Central memory CD4-positive, alpha-beta T cell (primary cell): Measurements from ENCODE around the gene ONECUT1.
"Not testable (repeated sequence)": the region's sequence is repeated elsewhere in the genome, so short reads cannot be mapped to it uniquely, and the experiment has no call there.

ENCODE experiments used
- DNase-seq: peaks from one replicate; pipeline ENCODE4 v3.0.0; 2022
- total RNA-seq, 3 experiments: gene quantifications; one replicate each; lab custom pipeline; 2026; lab: John Stamatoyannopoulos, UW

The ONECUT1 gene
- total RNA-seq = 0 reads per million in 3 experiments

DNA sequence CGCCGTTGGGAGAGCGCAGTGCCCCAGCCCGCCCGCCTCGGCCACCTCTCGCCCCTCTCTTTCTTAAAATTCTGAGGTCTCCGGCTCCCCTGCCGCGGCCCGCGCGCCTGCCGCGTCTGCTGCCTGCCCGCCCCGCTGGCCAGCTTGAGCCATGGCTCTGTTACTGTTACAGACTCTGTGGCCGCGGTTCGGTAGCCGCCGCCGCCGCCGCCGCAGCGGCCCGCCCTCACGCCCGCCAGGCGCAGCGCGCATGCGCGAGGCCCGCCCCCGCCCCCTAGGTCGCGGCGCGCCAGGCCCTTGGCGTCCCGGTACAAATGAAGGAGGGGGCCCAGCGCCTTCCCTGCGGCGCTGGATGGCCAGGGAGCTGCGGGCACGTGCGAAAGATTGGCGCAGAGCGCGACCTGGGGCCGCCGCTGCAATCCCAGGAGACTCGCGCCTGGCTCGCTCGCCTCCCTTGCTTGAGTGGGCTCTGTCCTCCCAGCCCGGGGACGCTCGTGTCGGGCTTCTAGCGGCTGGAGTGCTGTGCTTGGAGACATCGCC, at the start of gene ONECUT1:
ONECUT1 (minus strand) TSS at position 168 of the 540 bp plus-strand sequence. CDS start 452 bp downstream, outside the sequence.
- DNase-seq = no peak

DNA sequence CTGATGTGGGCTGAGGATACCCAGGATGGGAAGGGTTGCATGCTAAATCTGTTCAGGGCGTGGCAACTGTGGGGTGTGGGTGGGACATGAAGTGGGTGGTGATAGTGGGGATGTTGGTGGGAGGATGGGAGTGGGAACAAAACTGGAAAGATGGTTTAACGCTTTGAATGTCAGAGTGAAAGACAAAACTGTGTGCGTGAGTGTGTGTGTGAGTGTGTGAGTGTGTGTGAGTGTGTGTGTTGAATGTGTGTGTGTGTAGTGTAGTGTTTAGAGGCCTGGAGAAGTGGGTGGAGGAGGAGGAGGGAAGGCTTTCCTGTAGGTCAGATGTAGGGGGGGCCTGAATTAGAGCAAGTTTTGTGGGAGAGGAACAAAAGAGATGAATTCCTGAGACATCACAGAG, 44.2 kb upstream of the ONECUT1 start:
- DNase-seq = no peak

- DNase-seq = not testable (repeated sequence)
Measured at GRCh38 chr15:52824169-52824942, 34.2 kb upstream of the ONECUT1 start.

- DNase-seq = no peak
Measured at GRCh38 chr15:52822475-52822874, 32.3 kb upstream of the ONECUT1 start.

GRCh38 chr15:52819253-52819652, 29.1 kb upstream of the ONECUT1 start:
- no peak for DNase-seq

DNA sequence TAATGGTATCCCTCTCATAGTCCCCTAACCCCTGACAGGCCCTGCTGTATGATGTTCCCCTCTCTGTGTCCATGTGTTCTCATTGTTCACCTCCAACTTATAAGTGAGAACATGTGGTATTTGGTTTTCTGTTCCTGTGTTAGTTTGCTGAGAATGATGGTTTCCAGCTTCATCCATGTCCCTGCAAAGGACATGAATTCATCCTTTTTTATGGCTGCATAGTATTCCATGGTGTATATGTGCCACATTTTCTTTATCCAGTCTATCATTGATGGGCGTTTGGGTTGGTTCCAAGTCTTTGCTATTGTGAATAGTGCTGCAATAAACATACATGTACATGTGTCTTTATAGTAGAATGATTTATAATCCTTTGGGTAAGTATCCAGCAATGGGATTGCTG, 25.8 kb upstream of the ONECUT1 start:
- DNase-seq = not testable (repeated sequence)

DNA sequence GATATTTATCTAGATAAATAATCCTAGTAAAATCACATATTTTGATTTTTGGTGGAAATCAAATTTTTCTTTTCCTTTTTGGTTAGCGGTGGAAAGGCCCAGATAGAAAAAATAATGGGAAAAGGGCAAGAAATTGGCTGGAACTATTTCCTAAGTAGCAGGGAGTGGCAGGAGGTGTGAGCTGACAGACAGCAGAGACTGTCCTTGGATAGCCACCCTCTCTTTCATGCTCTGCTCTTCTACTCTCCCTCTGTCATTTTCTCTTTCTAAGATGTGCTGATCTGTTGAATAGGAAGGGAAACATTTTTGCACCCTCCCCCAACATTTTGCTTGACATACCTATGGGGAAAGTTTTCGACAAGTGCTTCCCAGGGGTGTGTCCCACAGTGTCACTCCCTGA, 18.9 kb upstream of the ONECUT1 start:
- DNase-seq = no peak

- DNase-seq = no peak
Measured at GRCh38 chr15:52808441-52808840, 18.3 kb upstream of the ONECUT1 start.

DNA sequence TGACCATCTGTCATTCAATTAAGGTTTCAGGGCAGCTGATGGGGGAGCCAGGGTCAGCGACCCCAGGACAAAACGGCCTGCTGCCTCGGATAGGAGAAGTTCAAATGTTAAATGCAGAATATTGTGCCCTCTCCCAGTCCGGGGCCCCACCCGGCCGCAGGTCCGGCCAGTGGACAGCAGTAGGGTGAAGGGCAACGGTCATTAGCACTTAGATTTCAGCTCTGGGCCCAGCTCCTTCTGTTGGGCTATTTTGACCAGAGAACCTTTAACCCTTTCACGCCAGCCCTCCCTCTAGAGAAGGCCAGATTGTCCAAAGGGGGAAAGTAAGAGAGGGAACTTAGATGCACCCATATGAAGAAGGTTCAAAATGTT, 16.1 kb upstream of the ONECUT1 start:
- DNase-seq = no peak

DNA sequence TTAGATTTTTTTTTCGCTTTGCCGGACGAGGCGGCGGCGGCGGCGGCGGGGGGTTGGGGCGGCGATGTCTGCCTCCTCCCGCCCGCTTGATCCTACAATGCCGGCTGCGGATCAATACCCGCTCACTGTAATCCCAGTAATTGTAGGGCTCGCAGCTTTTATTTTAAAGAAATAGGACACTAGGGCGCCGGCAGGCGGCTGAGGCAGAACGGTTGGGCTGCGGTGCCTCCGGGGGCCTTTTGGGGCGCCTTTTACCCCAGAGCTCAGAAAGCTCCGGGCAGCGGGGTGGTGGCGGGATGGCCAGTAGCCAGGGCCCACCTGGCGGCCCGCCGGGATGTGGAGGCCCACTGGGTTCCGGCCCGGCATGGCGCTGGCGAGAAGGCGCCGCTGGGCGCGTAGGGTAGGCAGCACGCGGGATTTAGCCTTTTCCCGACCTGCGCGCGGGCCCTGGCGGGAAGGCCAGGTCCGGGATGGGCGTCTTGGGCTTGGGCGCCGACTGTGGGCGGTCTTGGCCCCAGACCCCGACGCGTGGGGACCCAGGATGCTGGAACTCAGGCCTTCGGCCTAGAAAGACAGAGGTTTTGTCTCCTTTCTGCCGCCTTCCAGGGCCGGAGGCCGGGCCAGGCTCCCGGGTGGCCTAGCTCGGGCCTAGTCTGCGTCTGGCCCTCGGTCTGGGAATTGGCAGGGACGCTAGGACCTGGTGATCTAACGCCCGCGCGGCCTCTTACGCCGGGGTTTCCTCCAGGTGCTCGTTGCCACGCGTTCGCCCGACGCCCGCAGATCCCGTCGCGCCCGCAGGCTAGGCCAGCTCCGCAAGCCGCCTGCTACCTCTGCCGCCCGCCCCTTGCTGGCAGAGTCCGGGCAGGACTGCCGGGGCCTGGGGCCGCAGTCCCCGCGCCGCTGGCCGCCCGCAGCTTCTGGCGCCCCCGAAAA, 15.5 kb upstream of the ONECUT1 start:
- no peak for DNase-seq

GRCh38 chr15:52804526-52805081, 14.5 kb upstream of the ONECUT1 start:
- no peak for DNase-seq

- no peak for DNase-seq
Measured at GRCh38 chr15:52803467-52804306, 13.6 kb upstream of the ONECUT1 start.

- DNase-seq = no peak
Measured at GRCh38 chr15:52803108-52803466, 13.0 kb upstream of the ONECUT1 start.

GRCh38 chr15:52802110-52802509, 12.0 kb upstream of the ONECUT1 start:
- no peak for DNase-seq

GRCh38 chr15:52801748-52802085, 11.6 kb upstream of the ONECUT1 start:
- no peak for DNase-seq

DNA sequence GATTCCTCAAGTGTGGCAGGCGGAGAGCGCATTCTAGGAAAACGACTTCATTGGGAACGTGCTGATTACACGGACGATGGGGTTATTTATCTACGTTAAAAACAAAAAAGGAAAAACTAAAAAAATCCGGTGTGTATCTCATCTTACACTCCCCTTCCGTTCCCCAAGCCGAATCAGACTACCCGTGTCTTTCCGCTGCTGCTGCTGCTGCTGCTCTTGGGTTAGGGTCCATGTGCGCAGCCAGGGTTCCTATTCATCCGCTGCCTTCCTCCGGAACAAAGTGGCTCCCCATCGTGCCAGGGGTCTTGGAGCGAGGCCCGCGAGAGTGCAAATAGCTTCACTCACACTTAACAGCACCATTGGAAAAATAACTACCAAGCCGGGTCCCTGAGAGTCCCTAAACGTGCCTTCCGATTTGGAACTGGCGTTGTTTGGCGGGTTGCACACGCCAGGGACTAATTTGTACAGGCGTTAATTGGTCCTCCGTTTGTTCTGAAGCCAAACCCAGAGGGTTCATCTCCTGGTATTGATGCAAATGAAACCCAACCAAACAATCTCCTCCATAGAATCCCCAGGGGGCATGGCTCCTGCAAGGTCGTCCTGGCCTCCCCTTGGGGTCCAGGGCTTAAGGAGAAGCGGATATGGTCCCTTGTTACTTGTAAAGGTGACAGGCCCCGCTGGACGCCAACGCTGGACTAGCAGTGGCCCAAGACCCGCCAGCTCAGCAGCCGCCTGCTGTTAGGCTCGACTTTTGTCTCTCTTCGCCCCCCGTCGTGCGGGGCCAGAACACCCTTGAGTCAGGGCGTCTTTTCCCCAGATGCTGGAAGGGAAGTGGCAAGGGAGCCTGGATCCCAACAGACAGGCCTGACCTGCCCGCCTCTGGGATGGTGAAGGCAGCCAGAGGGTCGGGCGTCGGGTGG, 11.0 kb upstream of the ONECUT1 start:
- DNase-seq = no peak

DNA sequence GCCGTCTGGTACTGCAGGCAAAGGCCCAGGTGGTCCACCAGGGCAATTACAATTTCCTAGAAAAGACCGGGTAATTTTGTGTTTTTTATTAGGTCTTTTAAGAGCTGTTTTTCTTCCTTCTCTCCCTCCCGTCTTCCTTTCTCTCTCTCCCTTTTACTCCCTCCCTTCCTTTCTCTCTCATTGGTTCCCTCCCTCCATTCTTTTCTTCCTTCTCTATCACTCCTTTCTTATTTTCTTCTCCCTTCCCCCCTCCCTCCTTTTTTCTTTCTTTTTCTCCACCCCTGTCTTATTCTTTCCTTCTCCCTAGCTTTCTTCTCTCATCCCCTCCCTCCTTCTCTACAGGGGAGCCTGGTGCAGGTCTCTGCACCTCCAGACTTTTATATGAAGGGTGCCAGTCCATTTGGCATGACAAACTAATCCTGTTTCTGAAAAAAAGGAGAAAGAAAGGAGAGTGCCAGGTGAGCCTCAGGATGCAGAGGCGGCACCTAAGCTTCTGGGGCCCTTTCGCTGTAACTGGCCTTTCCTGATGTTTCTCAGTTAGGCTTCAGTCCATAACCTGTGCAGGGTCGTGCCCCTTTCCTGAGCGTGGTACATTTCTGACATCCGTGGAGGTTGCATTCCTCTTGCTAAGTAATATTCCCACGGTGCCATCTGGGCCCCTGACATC, 9.1 kb upstream of the ONECUT1 start:
- no peak for DNase-seq

- no peak for DNase-seq
Measured at GRCh38 chr15:52798529-52799101, 8.5 kb upstream of the ONECUT1 start.

DNA sequence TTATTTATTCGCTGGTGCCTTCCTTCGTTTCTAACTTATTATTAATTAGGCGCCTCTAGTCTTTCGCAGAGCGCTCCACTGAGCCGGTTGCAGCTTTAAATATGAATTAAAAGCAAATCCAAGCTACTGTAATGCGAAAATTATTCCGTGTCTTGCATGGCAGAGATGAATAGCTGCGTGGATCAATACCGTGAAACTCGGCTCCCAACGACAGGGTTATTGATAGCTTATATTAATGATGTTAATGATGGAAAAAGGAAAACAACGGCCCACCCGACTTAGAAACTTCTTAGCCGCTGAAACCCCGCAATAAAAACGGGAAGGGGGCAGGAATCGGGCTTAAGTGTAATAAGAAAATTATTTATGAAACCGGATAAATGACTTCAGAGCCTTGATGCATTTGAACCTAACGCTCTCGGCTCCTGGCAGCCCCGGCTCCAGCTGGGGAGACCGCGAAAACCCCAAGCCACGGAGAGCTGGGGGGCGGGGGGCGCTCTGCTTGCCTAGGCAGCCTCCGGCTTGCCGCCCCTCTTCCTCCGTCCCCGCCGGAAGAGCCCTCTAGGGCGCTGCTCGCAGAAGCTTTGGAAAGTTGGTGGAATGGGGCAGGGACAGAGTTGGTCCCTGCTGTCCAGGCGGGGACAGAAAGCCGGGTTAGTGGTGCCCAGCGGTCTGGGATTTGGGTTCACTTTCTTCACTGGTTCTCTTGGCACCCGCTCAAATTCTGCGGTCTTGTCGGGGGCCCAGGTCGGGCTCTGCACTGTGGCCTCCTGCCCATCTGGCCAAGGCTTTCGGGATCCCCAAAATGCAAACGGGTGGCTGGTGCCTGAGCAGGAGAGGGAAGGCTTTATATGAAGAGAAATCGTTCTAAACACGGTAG, 7.7 kb upstream of the ONECUT1 start:
- no peak for DNase-seq
